HEK293 (cell line): ENCODE data around the gene MMP23B.
"Not testable (repeated sequence)": the region's sequence is repeated elsewhere in the genome, so short reads cannot be mapped to it uniquely, and the experiment has no call there.

Experiments used
- KLF7 ChIP-seq: fragments of 450-650 bp; formaldehyde crosslinking; IDR thresholded peaks from 2 replicates; pipeline ENCODE4 v1.5.1; 2016; ENCODE audit warnings: missing biosample characterization, missing genetic modification characterization, borderline replicate concordance
- ZNF623 ChIP-seq: fragments of 450-650 bp; formaldehyde crosslinking; IDR thresholded peaks from 2 replicates; pipeline ENCODE4 v1.5.1; 2016; ENCODE audit warnings: missing biosample characterization, missing genetic modification characterization
- ZNF629 ChIP-seq: fragments of 450-650 bp; formaldehyde crosslinking; IDR thresholded peaks from 2 replicates; pipeline ENCODE4 v1.5.1; 2017; ENCODE audit warnings: missing biosample characterization, missing genetic modification characterization
- TF ChIP-seq, protein P1 (sequence below): fragments of 450-650 bp; formaldehyde crosslinking; IDR thresholded peaks from 2 replicates; pipeline ENCODE4 v1.5.1; 2016; ENCODE audit warnings: missing biosample characterization, missing genetic modification characterization

DNA sequence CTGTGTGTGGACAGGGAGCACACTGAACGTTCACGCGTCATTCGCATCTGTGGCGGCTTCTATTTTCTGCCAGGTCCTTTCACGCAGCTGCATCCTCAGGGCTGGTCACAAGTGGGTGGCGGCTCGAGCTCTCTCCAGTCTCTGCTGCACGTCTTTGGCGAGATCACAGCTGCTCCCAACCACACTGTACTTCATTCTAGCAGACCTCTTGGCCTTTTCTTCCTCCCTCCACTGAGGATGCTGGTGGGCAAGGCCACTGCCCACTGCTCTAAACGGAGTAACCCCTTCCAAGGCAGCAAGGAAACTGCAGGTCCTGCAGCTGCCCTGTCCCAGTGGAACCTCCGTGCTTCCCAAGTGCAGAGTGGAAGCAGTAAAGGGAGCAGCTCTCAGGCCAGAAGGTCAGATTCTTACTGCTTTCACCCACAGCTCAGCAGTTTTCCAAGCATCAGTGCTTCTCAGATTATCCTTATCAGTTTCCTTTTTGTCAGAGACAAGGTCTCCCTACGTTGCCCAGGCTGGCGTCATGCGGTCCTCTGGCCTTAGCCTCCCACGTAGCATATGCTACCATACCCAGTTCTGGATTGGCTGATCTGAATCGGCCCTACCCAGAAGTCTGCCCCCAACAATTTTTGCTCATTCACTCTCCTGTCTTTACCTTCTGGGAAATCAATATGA is 15.7 kb downstream of the MMP23B start:
- TF ChIP-seq, protein P1, sequence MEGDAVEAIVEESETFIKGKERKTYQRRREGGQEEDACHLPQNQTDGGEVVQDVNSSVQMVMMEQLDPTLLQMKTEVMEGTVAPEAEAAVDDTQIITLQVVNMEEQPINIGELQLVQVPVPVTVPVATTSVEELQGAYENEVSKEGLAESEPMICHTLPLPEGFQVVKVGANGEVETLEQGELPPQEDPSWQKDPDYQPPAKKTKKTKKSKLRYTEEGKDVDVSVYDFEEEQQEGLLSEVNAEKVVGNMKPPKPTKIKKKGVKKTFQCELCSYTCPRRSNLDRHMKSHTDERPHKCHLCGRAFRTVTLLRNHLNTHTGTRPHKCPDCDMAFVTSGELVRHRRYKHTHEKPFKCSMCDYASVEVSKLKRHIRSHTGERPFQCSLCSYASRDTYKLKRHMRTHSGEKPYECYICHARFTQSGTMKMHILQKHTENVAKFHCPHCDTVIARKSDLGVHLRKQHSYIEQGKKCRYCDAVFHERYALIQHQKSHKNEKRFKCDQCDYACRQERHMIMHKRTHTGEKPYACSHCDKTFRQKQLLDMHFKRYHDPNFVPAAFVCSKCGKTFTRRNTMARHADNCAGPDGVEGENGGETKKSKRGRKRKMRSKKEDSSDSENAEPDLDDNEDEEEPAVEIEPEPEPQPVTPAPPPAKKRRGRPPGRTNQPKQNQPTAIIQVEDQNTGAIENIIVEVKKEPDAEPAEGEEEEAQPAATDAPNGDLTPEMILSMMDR (tag by site-specific recombination) = not testable (repeated sequence)
- TF ChIP-seq ZNF629 (tag by site-specific recombination); KLF7; ZNF623 (tag by site-specific recombination): not testable (repeated sequence)
